ENCODE measurements around the gene RAB36. TPM values are rescaled to one million over a fixed set of nuclear protein-coding genes. Genes with fewer than 3 reads are reported as not detected.

Gene RAB36
- total and polyA plus RNA-seq, 9 of the 15 experiments (the other 6 are each of a cell fraction or from before 2014, with no cell fraction given), result 0.04 to 0.50 (median 0.08) TPM; not detected in 3

DNA sequence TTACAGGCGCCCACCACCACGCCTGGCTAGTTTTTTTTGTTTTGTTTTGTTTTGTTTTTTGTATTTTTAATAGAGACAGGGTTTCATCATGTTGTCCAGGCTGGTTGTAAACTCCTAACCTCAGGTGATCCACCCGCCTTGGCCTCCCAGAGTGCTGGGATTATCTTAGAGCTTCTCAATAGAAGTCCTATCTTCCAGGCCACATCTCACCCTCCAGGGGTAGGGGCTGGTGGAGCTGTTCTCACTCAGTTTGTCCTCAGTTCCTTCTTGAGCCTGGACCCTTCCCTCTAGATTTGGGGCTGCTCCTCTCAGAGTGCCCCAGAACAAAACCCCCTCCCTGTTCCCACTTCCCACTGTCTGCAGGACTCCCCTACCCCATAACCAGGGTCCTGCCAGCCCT, 66.3 kb downstream of the RAB36 start:
- no peaks in the 10 kb centered on the region for H3K9me3 ChIP-seq (replicated peaks; ENCODE audit: control insufficient read depth, insufficient read depth, low read depth, low read length)
- in situ Hi-C loops (cut with MboI) (no loop called here), intact Hi-C loops (cut with micrococcal nuclease) (no loop called here)
- no peak overlapping the region for H3K4me3 ChIP-seq
- DNase-seq (ENCODE audit: extremely low read depth in 1 of 4, low spot score in 3 of 4), result peak in 3 of 4 experiments; percentile 47 to 66 (median 63)
- BruUV-seq (replicated peaks), result no TSS peak
- TF ChIP-seq SUPT5H (IDR thresholded peaks at IDR 0.05) (no peak), PHF8 (IDR thresholded peaks at IDR 0.05; ENCODE audit: borderline replicate concordance, low read length) (no peak)
- TF ChIP-seq, protein P1, sequence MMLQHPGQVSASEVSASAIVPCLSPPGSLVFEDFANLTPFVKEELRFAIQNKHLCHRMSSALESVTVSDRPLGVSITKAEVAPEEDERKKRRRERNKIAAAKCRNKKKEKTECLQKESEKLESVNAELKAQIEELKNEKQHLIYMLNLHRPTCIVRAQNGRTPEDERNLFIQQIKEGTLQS (IDR thresholded peaks at IDR 0.05), result no peak
- TF ChIP-seq, protein P1 (CRISPR knock-in tag; conservative IDR thresholded peaks at IDR 0.05), result peak; percentile 71; the same call in 1 of the 2 replicates
- TF ChIP-seq, protein P2, sequence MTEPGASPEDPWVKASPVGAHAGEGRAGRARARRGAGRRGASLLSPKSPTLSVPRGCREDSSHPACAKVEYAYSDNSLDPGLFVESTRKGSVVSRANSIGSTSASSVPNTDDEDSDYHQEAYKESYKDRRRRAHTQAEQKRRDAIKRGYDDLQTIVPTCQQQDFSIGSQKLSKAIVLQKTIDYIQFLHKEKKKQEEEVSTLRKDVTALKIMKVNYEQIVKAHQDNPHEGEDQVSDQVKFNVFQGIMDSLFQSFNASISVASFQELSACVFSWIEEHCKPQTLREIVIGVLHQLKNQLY (CRISPR knock-in tag; conservative IDR thresholded peaks at IDR 0.05), result 0 out of 4 replicates have a peak, but pooled peaks of 1 of the 2 experiments have one; percentile 1
- no peak overlapping the region for H2AFZ ChIP-seq (ENCODE audit: low read depth, low read length)
- peaks cover 66% of the 10 kb centered on the region for H4K20me1 ChIP-seq (replicated peaks; ENCODE audit: control insufficient read depth, insufficient read depth, low read length)
- H3K36me3 ChIP-seq (ENCODE audit: control insufficient read depth, insufficient read depth, low read length), result peaks cover 25% of the 10 kb centered on the region; the same call in 2 of the 3 replicates
- CTCF ChIA-PET (ENCODE audit: low intra/inter-chr PET ratio), result no interaction called here
- peaks cover 19 to 26% of the 10 kb centered on the region in 2 experiments for H3K4me1 ChIP-seq (replicated peaks in 1 of 2; ENCODE audit: control insufficient read depth in 2 of 2, insufficient read depth in 2 of 2, low read length in 2 of 2)
- no peak for FAIRE-seq
- no peak overlapping the region for H3K27ac ChIP-seq (ENCODE audit: extremely low read depth, low read depth, low read length)
- POLR2A ChIA-PET, result interaction anchor here (0.5 to 86.5 kb wide), 10 partner anchors 11 to 236 kb away, joined by 3 to 3476 read pairs (median 5); partner anchors contain the start of genes BCR and RAB36
- 79% methylated on average over 3 of the region's 3 CpGs for WGBS (ENCODE audit: insufficient coverage, low coverage, missing lambda C conversion rate)
- H3K79me2 ChIP-seq (ENCODE audit: control insufficient read depth, insufficient read depth, low read length), result peaks cover 82% of the 10 kb centered on the region
- H3K27me3 ChIP-seq (ENCODE audit: control insufficient read depth in 2 of 2, insufficient read depth in 2 of 2, low read length in 2 of 2), result no peaks in the 10 kb centered on the region
- H3K4me2 ChIP-seq (ENCODE audit: insufficient read depth, low read length), result no peak overlapping the region
- peak; percentile 6 for ATAC-seq
- peak overlapping the region in 1 of 2 experiments; percentile 21; a peak in 1 of 4 replicates for H3K9ac ChIP-seq (ENCODE audit: insufficient read depth in 1 of 2, low read depth in 2 of 2, low read length in 2 of 2)
- peaks cover 31% of the 10 kb centered on the region for H3K9me1 ChIP-seq (ENCODE audit: control insufficient read depth, insufficient read depth, low read length)

All from K562 (cell line).